ENCODE measurements around the gene STUB1. TPM values are rescaled to one million over a fixed set of nuclear protein-coding genes. Genes with fewer than 3 reads are reported as not detected.

STUB1 gene
- polyA plus RNA-seq, 4 donors, result 93.2 to 138 (median 122) TPM

Other genes starting within 250 kb of the STUB1 start
- gene CAPN15, start 152.7 kb upstream of the STUB1 start, polyA plus RNA-seq (ENCODE audit: insufficient read length in 4 of 4), result 10 to 100 TPM; 23.1 to 35.7 (median 26.3) TPM
- gene PRR35, start 120.0 kb upstream of the STUB1 start, polyA plus RNA-seq (ENCODE audit: insufficient read length in 4 of 4), result 10 to 100 TPM; 10.5 to 18.4 (median 11.0) TPM
- gene NHLRC4, start 113.4 kb upstream of the STUB1 start, polyA plus RNA-seq (ENCODE audit: insufficient read length in 4 of 4), result 1 to 10 TPM; 7.2 to 9.9 (median 8.0) TPM
- 10 to 100 TPM; 54.7 to 75.4 (median 65.0) TPM for gene PIGQ, start 110.4 kb upstream of the STUB1 start, polyA plus RNA-seq (ENCODE audit: insufficient read length in 4 of 4)
- 10 to 100 TPM; 17.1 to 28.6 (median 19.9) TPM for gene RAB40C, start 90.3 kb upstream of the STUB1 start, polyA plus RNA-seq (ENCODE audit: insufficient read length in 4 of 4)
- 1 to 10 TPM; 1.4 to 2.8 (median 1.7) TPM for gene WFIKKN1, start 49.4 kb upstream of the STUB1 start, polyA plus RNA-seq (ENCODE audit: insufficient read length in 4 of 4)
- gene METTL26, start 44.1 kb upstream of the STUB1 start, polyA plus RNA-seq (ENCODE audit: insufficient read length in 4 of 4), result 10 to 100 TPM; 46.8 to 75.5 (median 51.3) TPM
- gene MCRIP2, start 38.6 kb upstream of the STUB1 start, polyA plus RNA-seq (ENCODE audit: insufficient read length in 4 of 4), result 10 to 100 TPM; 15.4 to 28.0 (median 17.3) TPM
- gene WDR90, start 31.0 kb upstream of the STUB1 start, polyA plus RNA-seq (ENCODE audit: insufficient read length in 4 of 4), result 10 to 100 TPM; 28.1 to 49.7 (median 37.7) TPM
- 100 to 1,000 TPM in 1 of 4 donors, 10 to 100 TPM in 3; 70.5 to 111 (median 77.6) TPM for gene RHOT2, start 12.3 kb upstream of the STUB1 start, polyA plus RNA-seq (ENCODE audit: insufficient read length in 4 of 4)
- 1 to 10 TPM in 3 of 4 donors, under 1 TPM in 1; 0.91 to 2.7 (median 1.8) TPM for gene RHBDL1, start 4.7 kb upstream of the STUB1 start, polyA plus RNA-seq (ENCODE audit: insufficient read length in 4 of 4)
- 10 to 100 TPM; 64.4 to 85.4 (median 66.1) TPM for gene JMJD8, start 3.9 kb downstream of the STUB1 start, polyA plus RNA-seq (ENCODE audit: insufficient read length in 4 of 4)
- 10 to 100 TPM in 3 of 4 donors, 1 to 10 TPM in 1; 10.0 to 14.0 (median 10.8) TPM for gene WDR24, start 10.0 kb downstream of the STUB1 start, polyA plus RNA-seq (ENCODE audit: insufficient read length in 4 of 4)
- 1 to 10 TPM in 3 of 4 donors, under 1 TPM in 1; 0.79 to 1.8 (median 1.2) TPM for gene FBXL16, start 25.4 kb downstream of the STUB1 start, polyA plus RNA-seq (ENCODE audit: insufficient read length in 4 of 4)
- 10 to 100 TPM in 1 of 4 donors, 1 to 10 TPM in 3; 5.8 to 17.0 (median 9.3) TPM for gene METRN, start 34.7 kb downstream of the STUB1 start, polyA plus RNA-seq (ENCODE audit: insufficient read length in 4 of 4)
- gene ANTKMT, start 40.7 kb downstream of the STUB1 start, polyA plus RNA-seq (ENCODE audit: insufficient read length in 4 of 4), result 10 to 100 TPM; 13.5 to 27.8 (median 14.4) TPM
- gene CCDC78, start 46.0 kb downstream of the STUB1 start, polyA plus RNA-seq (ENCODE audit: insufficient read length in 4 of 4), result 1 to 10 TPM; 1.1 to 3.6 (median 1.8) TPM
- 1 to 10 TPM; 3.1 to 7.3 (median 3.2) TPM for gene HAGHL, start 46.7 kb downstream of the STUB1 start, polyA plus RNA-seq (ENCODE audit: insufficient read length in 4 of 4)
- 10 to 100 TPM; 21.0 to 28.5 (median 25.2) TPM for gene CIAO3, start 60.6 kb downstream of the STUB1 start, polyA plus RNA-seq (ENCODE audit: insufficient read length in 4 of 4)
- gene MSLN, start 80.3 kb downstream of the STUB1 start, polyA plus RNA-seq (ENCODE audit: insufficient read length in 4 of 4), result 10 to 100 TPM; 11.4 to 33.7 (median 22.2) TPM
- gene RPUSD1, start 108.0 kb downstream of the STUB1 start, polyA plus RNA-seq (ENCODE audit: insufficient read length in 4 of 4), result 10 to 100 TPM; 10.6 to 21.7 (median 12.0) TPM
- 10 to 100 TPM; 23.3 to 33.3 (median 25.9) TPM for gene CHTF18, start 108.2 kb downstream of the STUB1 start, polyA plus RNA-seq (ENCODE audit: insufficient read length in 4 of 4)
- under 1 TPM in 3 of 4 donors, not detected in 1; 0.18 to 0.37 (median 0.36) TPM for gene GNG13, start 120.3 kb downstream of the STUB1 start, polyA plus RNA-seq (ENCODE audit: insufficient read length in 4 of 4)